IPS DF 4.7 (cell line): ENCODE data around the gene COL25A1.
"Not testable (repeated sequence)": the region's sequence is repeated elsewhere in the genome, so short reads cannot be mapped to it uniquely, and the experiment has no call there.

ENCODE experiments used
- DNase-seq: peaks from one replicate; pipeline ENCODE4 v3.0.0-alpha.2; 2013; ENCODE audit warnings: low spot score; ENCODE audit errors: extremely low read depth

Gene COL25A1

GRCh38 chr4:109052821-109053220 lies 249.6 kb downstream of the COL25A1 start:
- DNase-seq: no peak

- DNase-seq: no peak
These were observed 251.4 kb downstream of the COL25A1 start for GRCh38 chr4:109051054-109051453.

GRCh38 chr4:109049926-109050325 lies 252.5 kb downstream of the COL25A1 start:
- DNase-seq: no peak

GRCh38 chr4:109046471-109047201 lies 255.8 kb downstream of the COL25A1 start:
- DNase-seq: no peak

GRCh38 chr4:109044431-109044830 lies 258.0 kb downstream of the COL25A1 start:
- no peak for DNase-seq

- no peak for DNase-seq
These were observed 259.2 kb downstream of the COL25A1 start for GRCh38 chr4:109043286-109043685.

GRCh38 chr4:109041463-109042360 lies 260.7 kb downstream of the COL25A1 start:
- no peak for DNase-seq

- no peak for DNase-seq
These were observed 262.0 kb downstream of the COL25A1 start for GRCh38 chr4:109040441-109040840.

GRCh38 chr4:109037026-109037425 lies 265.4 kb downstream of the COL25A1 start:
- DNase-seq: no peak

GRCh38 chr4:109033993-109034392 lies 268.5 kb downstream of the COL25A1 start:
- no peak for DNase-seq

GRCh38 chr4:109032671-109033070 lies 269.8 kb downstream of the COL25A1 start:
- no peak for DNase-seq

GRCh38 chr4:109029987-109030386 lies 272.5 kb downstream of the COL25A1 start:
- no peak for DNase-seq

- DNase-seq: no peak
These were observed 275.4 kb downstream of the COL25A1 start for GRCh38 chr4:109027016-109027500.

GRCh38 chr4:109026588-109026987 lies 275.9 kb downstream of the COL25A1 start:
- no peak for DNase-seq

- no peak for DNase-seq
These were observed 276.9 kb downstream of the COL25A1 start for GRCh38 chr4:109025471-109026076.

- no peak for DNase-seq
These were observed 279.5 kb downstream of the COL25A1 start for GRCh38 chr4:109022961-109023360.

GRCh38 chr4:109021630-109022029 lies 280.8 kb downstream of the COL25A1 start:
- DNase-seq: not testable (repeated sequence)

- no peak for DNase-seq
These were observed 281.6 kb downstream of the COL25A1 start for GRCh38 chr4:109020861-109021260.

- no peak for DNase-seq
These were observed 286.3 kb downstream of the COL25A1 start for GRCh38 chr4:109016200-109016599.

GRCh38 chr4:109015413-109015810 lies 287.0 kb downstream of the COL25A1 start:
- DNase-seq: no peak

- DNase-seq: no peak
These were observed 287.7 kb downstream of the COL25A1 start for GRCh38 chr4:109014593-109015412.
